Brain microvascular endothelial cell (primary cell): ENCODE results near the gene P2RY14.

Experiments
- DNase-seq: peaks from one replicate; pipeline ENCODE4 v3.0.0-alpha.2; 2020
- H3K27ac ChIP-seq: fragments of 250-450 bp; sonication (Bioruptor Pico); 2 replicates; pipeline ENCODE4 v1.5.1; 2020; ENCODE audit warnings: mild to moderate bottlenecking, moderate library complexity
- H3K27me3 ChIP-seq: fragments of 250-450 bp; sonication (Bioruptor Pico); replicated peaks from 2 replicates; pipeline ENCODE4 v1.5.1; 2020; ENCODE audit warnings: mild to moderate bottlenecking
- H3K36me3 ChIP-seq: fragments of 250-450 bp; sonication (Bioruptor Pico); replicated peaks from 2 replicates; pipeline ENCODE4 v1.5.1; 2020; ENCODE audit warnings: mild to moderate bottlenecking
- H3K4me3 ChIP-seq: 2 replicates; pipeline ENCODE4 v1.5.1; 2011; ENCODE audit warnings: low read depth, mild to moderate bottlenecking, control low read depth, low read length, moderate library complexity
- in situ Hi-C: cut with HindIII; loops from 2 replicates; pipeline ENCODE4 v1.10.0; 2017; ENCODE audit warnings: low sequenced_read_pairs, low pct_ligation_motif_present
- TF ChIP-seq, protein P1 (sequence below): IDR thresholded peaks from 2 replicates; pipeline ENCODE4 v1.5.1; 2011; ENCODE audit warnings: low read depth, mild to moderate bottlenecking, moderate library complexity, low read length, control low read depth, inconsistent platforms; ENCODE audit errors: missing control alignments

P2RY14 gene

GRCh38 chr3:151218136-151218535 is 60.2 kb downstream of the P2RY14 start:
- Histone ChIP-seq H3K27me3 (no peaks in the 10 kb centered on the region), H3K36me3 (no peaks in the 10 kb centered on the region), H3K27ac (no peak overlapping the region), H3K4me3 (no peak overlapping the region)
- in situ Hi-C loops: no loop called here
- no peak for DNase-seq
- TF ChIP-seq, protein P1, sequence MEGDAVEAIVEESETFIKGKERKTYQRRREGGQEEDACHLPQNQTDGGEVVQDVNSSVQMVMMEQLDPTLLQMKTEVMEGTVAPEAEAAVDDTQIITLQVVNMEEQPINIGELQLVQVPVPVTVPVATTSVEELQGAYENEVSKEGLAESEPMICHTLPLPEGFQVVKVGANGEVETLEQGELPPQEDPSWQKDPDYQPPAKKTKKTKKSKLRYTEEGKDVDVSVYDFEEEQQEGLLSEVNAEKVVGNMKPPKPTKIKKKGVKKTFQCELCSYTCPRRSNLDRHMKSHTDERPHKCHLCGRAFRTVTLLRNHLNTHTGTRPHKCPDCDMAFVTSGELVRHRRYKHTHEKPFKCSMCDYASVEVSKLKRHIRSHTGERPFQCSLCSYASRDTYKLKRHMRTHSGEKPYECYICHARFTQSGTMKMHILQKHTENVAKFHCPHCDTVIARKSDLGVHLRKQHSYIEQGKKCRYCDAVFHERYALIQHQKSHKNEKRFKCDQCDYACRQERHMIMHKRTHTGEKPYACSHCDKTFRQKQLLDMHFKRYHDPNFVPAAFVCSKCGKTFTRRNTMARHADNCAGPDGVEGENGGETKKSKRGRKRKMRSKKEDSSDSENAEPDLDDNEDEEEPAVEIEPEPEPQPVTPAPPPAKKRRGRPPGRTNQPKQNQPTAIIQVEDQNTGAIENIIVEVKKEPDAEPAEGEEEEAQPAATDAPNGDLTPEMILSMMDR: no peak

- Histone ChIP-seq H3K36me3 (no peaks in the 10 kb centered on the region), H3K4me3 (no peak overlapping the region), H3K27ac (no peak overlapping the region), H3K27me3 (no peaks in the 10 kb centered on the region)
- in situ Hi-C loops: no loop called here
- peak; percentile 49 for DNase-seq
- TF ChIP-seq, protein P1: no peak
Measured at GRCh38 chr3:151216641-151217607, 61.4 kb downstream of the P2RY14 start.

- no peak for DNase-seq
- in situ Hi-C loops: no loop called here
- Histone ChIP-seq H3K36me3 (no peaks in the 10 kb centered on the region), H3K27me3 (no peaks in the 10 kb centered on the region), H3K27ac (no peak overlapping the region), H3K4me3 (no peak overlapping the region)
- TF ChIP-seq, protein P1: peak; percentile 25
Measured at GRCh38 chr3:151214459-151214858, 63.9 kb downstream of the P2RY14 start.

DNA sequence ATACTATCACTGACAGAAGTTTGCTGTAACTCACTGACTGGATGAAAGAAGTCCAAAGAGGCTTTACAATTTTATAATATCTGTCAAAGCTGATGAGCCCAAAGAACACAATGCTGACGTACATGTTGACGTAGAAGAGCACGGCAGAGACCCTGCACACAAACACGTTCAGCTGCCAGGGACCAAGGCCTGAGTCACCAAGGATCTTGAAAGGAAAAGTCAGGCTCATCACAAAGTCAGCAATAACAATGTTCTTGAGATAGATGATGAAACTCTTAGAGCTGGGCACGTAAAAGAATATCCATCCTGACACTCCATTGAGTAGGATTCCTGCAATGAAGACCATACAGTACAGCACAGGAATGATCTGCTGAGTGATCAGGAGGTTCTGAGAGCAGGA is 64.5 kb downstream of the P2RY14 start:
- TF ChIP-seq, protein P1: no peak
- Histone ChIP-seq H3K36me3 (no peaks in the 10 kb centered on the region), H3K27ac (no peak overlapping the region), H3K27me3 (no peaks in the 10 kb centered on the region), H3K4me3 (no peak overlapping the region)
- in situ Hi-C loops: no loop called here
- no peak for DNase-seq

- Histone ChIP-seq H3K27ac (no peak overlapping the region), H3K27me3 (no peaks in the 10 kb centered on the region), H3K4me3 (no peak overlapping the region), H3K36me3 (no peaks in the 10 kb centered on the region)
- no peak for DNase-seq
- TF ChIP-seq, protein P1: no peak
- in situ Hi-C loops: no loop called here
Measured at GRCh38 chr3:151213151-151213550, 65.2 kb downstream of the P2RY14 start.
